RKO (cell line): ENCODE measurements around the gene CSGALNACT2.
"Not testable (repeated sequence)": the region's sequence is repeated elsewhere in the genome, so short reads cannot be mapped to it uniquely, and the experiment has no call there.

Source experiments
- DNase-seq: peaks from one replicate; pipeline ENCODE4 v3.0.0-alpha.2; 2016; ENCODE audit warnings: low spot score

The CSGALNACT2 gene

GRCh38 chr10:43141421-43141820 lies 3.2 kb downstream of the CSGALNACT2 start:
- no peak for DNase-seq

- no peak for DNase-seq
Measured at GRCh38 chr10:43145311-43145710, 7.1 kb downstream of the CSGALNACT2 start.

GRCh38 chr10:43145936-43146335 lies 7.7 kb downstream of the CSGALNACT2 start:
- not testable (repeated sequence) for DNase-seq

- no peak for DNase-seq
Measured at GRCh38 chr10:43151371-43151770, 13.1 kb downstream of the CSGALNACT2 start.

- DNase-seq = no peak
Measured at GRCh38 chr10:43153901-43154300, 15.7 kb downstream of the CSGALNACT2 start.

GRCh38 chr10:43155221-43155620 lies 17.0 kb downstream of the CSGALNACT2 start:
- no peak for DNase-seq

GRCh38 chr10:43155741-43156140 lies 17.5 kb downstream of the CSGALNACT2 start:
- no peak for DNase-seq

- DNase-seq = no peak
Measured at GRCh38 chr10:43156590-43157341, 18.5 kb downstream of the CSGALNACT2 start.

GRCh38 chr10:43158636-43159035 lies 20.4 kb downstream of the CSGALNACT2 start:
- no peak for DNase-seq

GRCh38 chr10:43160046-43160920 lies 22.0 kb downstream of the CSGALNACT2 start:
- peak; percentile 82 for DNase-seq

GRCh38 chr10:43160921-43161255 lies 22.6 kb downstream of the CSGALNACT2 start:
- DNase-seq = no peak

GRCh38 chr10:43162604-43163003 lies 24.4 kb downstream of the CSGALNACT2 start:
- no peak for DNase-seq

- DNase-seq = no peak
Measured at GRCh38 chr10:43166207-43166879, 28.1 kb downstream of the CSGALNACT2 start.

- DNase-seq = no peak
Measured at GRCh38 chr10:43166880-43167497, 28.7 kb downstream of the CSGALNACT2 start.

- DNase-seq = no peak
Measured at GRCh38 chr10:43167498-43167889, 29.2 kb downstream of the CSGALNACT2 start.

GRCh38 chr10:43170491-43170890 lies 32.2 kb downstream of the CSGALNACT2 start:
- peak; percentile 55 for DNase-seq

GRCh38 chr10:43172645-43173044 lies 34.4 kb downstream of the CSGALNACT2 start:
- DNase-seq = no peak

GRCh38 chr10:43173120-43173519 lies 34.9 kb downstream of the CSGALNACT2 start:
- no peak for DNase-seq

GRCh38 chr10:43174969-43175368 lies 36.7 kb downstream of the CSGALNACT2 start:
- DNase-seq = no peak

- no peak for DNase-seq
Measured at GRCh38 chr10:43176271-43176670, 38.0 kb downstream of the CSGALNACT2 start.

- no peak for DNase-seq
Measured at GRCh38 chr10:43177595-43177994, 39.4 kb downstream of the CSGALNACT2 start.

GRCh38 chr10:43181146-43181545 lies 42.9 kb downstream of the CSGALNACT2 start:
- no peak for DNase-seq
